GM23338 (cell line): ENCODE data around the gene FRYL. TPM values are rescaled to one million over a fixed set of nuclear protein-coding genes. Genes with fewer than 3 reads are reported as not detected.
"Not testable (repeated sequence)": the region's sequence is repeated elsewhere in the genome, so short reads cannot be mapped to it uniquely, and the experiment has no call there.

ENCODE experiments used
- ATAC-seq: fragments of 200-7000 bp; cut with Tn5 transposase; 3 replicates; pipeline ENCODE4 v1.9.1; 2020
- DNase-seq: peaks from one replicate; pipeline ENCODE4 v3.0.0-alpha.2; 2015; ENCODE audit warnings: low spot score
- H2AFZ ChIP-seq: fragments of 200-600 bp; sonication (generic); 2 replicates; pipeline ENCODE4 v1.8.0; 2016; ENCODE audit warnings: antibody characterized with exemption, mild to moderate bottlenecking, moderate library complexity
- H3F3A ChIP-seq: fragments of 200-600 bp; sonication (generic); replicated peaks from 2 replicates; pipeline ENCODE4 v1.8.0; 2017; ENCODE audit warnings: antibody characterized with exemption, mixed run types, low read depth
- H3K27ac ChIP-seq: fragments of 200-600 bp; sonication (generic); 2 replicates; pipeline ENCODE4 v1.6.1; 2016; ENCODE audit warnings: low read depth
- H3K27me3 ChIP-seq: fragments of 200-600 bp; sonication (generic); 2 replicates; pipeline ENCODE4 v1.8.0; 2016; ENCODE audit warnings: mild to moderate bottlenecking, mixed run types, moderate library complexity; ENCODE audit not compliant: insufficient read depth
- H3K36me3 ChIP-seq: fragments of 200-600 bp; sonication (generic); 2 replicates; pipeline ENCODE4 v1.8.0; 2016; ENCODE audit warnings: mild to moderate bottlenecking; ENCODE audit not compliant: insufficient read depth
- H3K4me1 ChIP-seq: fragments of 200-600 bp; sonication (generic); 2 replicates; pipeline ENCODE4 v1.8.0; 2016; ENCODE audit warnings: mild to moderate bottlenecking, moderate library complexity; ENCODE audit not compliant: insufficient read depth
- H3K4me2 ChIP-seq: fragments of 200-600 bp; sonication (generic); 2 replicates; pipeline ENCODE4 v1.7.1; 2017; ENCODE audit warnings: mixed run types
- H3K4me3 ChIP-seq: fragments of 200-600 bp; sonication (generic); 2 replicates; pipeline ENCODE4 v1.6.1; 2016; ENCODE audit warnings: mixed run types
- H3K79me2 ChIP-seq: fragments of 200-600 bp; sonication (generic); replicated peaks from 2 replicates; pipeline ENCODE4 v1.8.0; 2017; ENCODE audit warnings: mild to moderate bottlenecking; ENCODE audit not compliant: insufficient read depth
- H3K9me2 ChIP-seq: fragments of 200-600 bp; sonication (generic); 2 replicates; pipeline ENCODE4 v1.8.0; 2017; ENCODE audit not compliant: insufficient read depth
- H4K20me1 ChIP-seq: fragments of 200-600 bp; sonication (generic); replicated peaks from 2 replicates; pipeline ENCODE4 v1.8.0; 2017; ENCODE audit warnings: mild to moderate bottlenecking; ENCODE audit not compliant: insufficient read depth
- H3K27ac Mint-ChIP-seq: 2 replicates; pipeline ENCODE4 v1.8.0; 2020; ENCODE audit warnings: inconsistent platforms, mild to moderate bottlenecking, moderate library complexity, mixed read lengths
- H3K27me3 Mint-ChIP-seq: 3 replicates; pipeline ENCODE4 v1.8.0; 2022; ENCODE audit warnings: low read depth, mild to moderate bottlenecking, moderate library complexity, mixed read lengths, inconsistent platforms; ENCODE audit not compliant: insufficient read depth, poor library complexity
- H3K36me3 Mint-ChIP-seq: 3 replicates; pipeline ENCODE4 v1.8.0; 2021; ENCODE audit warnings: low read depth, mild to moderate bottlenecking, inconsistent platforms, moderate library complexity, mixed read lengths
- H3K4me1 Mint-ChIP-seq: 3 replicates; pipeline ENCODE4 v1.8.0; 2020; ENCODE audit warnings: mild to moderate bottlenecking, inconsistent platforms, mixed read lengths
- H3K4me3 Mint-ChIP-seq: 3 replicates; pipeline ENCODE4 v1.8.0; 2021; ENCODE audit warnings: moderate library complexity, mild to moderate bottlenecking, inconsistent platforms, mixed read lengths
- H3K9me3 Mint-ChIP-seq: 3 replicates; pipeline ENCODE4 v1.8.0; 2020; ENCODE audit warnings: moderate library complexity, mild to moderate bottlenecking, inconsistent platforms, mixed read lengths
- NANOG ChIP-seq: IDR thresholded peaks from 2 replicates; pipeline ENCODE4 v1.6.1; 2016; ENCODE audit warnings: antibody characterized with exemption, borderline replicate concordance
- ZNF114 ChIP-seq: fragments of 250-450 bp; sonication (Bioruptor Pico); IDR thresholded peaks from 2 replicates; pipeline ENCODE4 v1.5.0; 2020; ENCODE audit warnings: mild to moderate bottlenecking, moderate library complexity
- polyA plus RNA-seq: library from polyadenylated mRNA; unstranded; fragments of >200 nt; fragmentation: Nextera tagmentation; extraction: Ambion mirVana; gene quantifications from 2 replicates; pipeline ENCODE4 v1.2.1, GENCODE V29; 2016
- total RNA-seq: library from RNA; depleted of rRNA; stranded (reverse); fragments of >200 nt; shearing (Covaris generic); gene quantifications from 2 replicates; pipeline ENCODE4 v1.2.3, GENCODE V29; 2014
- TF ChIP-seq, protein P1 (sequence below): IDR thresholded peaks from one replicate; pipeline ENCODE4 v1.6.1; 2018; ENCODE audit warnings: antibody characterized with exemption; ENCODE audit not compliant: unreplicated experiment
- TF ChIP-seq, protein P2 (sequence below): fragments of 250-450 bp; sonication (Bioruptor Pico); IDR thresholded peaks from 2 replicates; pipeline ENCODE4 v1.5.0; 2020; ENCODE audit warnings: mild to moderate bottlenecking, moderate library complexity

The FRYL gene
- total and polyA plus RNA-seq, 2 experiments from 2014 or later = 30.7 to 53.3 TPM

DNA sequence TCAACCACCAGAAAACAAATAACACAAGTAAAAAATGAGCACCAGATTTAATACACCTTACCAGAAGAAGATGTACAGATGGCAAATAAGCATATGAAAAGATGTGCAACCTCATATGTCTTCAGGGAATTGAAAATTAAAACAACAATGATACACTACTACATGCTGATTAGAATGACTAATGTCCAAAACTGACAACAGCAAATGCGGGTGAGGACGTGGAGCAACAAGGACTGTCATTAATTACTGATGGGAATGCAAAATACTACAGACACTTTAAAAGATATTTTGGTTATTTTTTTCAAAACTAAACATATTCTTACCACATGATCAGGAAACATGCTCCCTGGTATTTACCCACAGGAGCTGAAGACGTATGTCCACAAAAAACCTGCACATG lies 140.3 kb downstream of the FRYL start (continued):
- TF ChIP-seq, protein P1, sequence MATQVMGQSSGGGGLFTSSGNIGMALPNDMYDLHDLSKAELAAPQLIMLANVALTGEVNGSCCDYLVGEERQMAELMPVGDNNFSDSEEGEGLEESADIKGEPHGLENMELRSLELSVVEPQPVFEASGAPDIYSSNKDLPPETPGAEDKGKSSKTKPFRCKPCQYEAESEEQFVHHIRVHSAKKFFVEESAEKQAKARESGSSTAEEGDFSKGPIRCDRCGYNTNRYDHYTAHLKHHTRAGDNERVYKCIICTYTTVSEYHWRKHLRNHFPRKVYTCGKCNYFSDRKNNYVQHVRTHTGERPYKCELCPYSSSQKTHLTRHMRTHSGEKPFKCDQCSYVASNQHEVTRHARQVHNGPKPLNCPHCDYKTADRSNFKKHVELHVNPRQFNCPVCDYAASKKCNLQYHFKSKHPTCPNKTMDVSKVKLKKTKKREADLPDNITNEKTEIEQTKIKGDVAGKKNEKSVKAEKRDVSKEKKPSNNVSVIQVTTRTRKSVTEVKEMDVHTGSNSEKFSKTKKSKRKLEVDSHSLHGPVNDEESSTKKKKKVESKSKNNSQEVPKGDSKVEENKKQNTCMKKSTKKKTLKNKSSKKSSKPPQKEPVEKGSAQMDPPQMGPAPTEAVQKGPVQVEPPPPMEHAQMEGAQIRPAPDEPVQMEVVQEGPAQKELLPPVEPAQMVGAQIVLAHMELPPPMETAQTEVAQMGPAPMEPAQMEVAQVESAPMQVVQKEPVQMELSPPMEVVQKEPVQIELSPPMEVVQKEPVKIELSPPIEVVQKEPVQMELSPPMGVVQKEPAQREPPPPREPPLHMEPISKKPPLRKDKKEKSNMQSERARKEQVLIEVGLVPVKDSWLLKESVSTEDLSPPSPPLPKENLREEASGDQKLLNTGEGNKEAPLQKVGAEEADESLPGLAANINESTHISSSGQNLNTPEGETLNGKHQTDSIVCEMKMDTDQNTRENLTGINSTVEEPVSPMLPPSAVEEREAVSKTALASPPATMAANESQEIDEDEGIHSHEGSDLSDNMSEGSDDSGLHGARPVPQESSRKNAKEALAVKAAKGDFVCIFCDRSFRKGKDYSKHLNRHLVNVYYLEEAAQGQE = no peak
- no peak for TF ChIP-seq NANOG
- TF ChIP-seq ZNF114 (CRISPR knock-in tag) = no peak
- TF ChIP-seq, protein P2, sequence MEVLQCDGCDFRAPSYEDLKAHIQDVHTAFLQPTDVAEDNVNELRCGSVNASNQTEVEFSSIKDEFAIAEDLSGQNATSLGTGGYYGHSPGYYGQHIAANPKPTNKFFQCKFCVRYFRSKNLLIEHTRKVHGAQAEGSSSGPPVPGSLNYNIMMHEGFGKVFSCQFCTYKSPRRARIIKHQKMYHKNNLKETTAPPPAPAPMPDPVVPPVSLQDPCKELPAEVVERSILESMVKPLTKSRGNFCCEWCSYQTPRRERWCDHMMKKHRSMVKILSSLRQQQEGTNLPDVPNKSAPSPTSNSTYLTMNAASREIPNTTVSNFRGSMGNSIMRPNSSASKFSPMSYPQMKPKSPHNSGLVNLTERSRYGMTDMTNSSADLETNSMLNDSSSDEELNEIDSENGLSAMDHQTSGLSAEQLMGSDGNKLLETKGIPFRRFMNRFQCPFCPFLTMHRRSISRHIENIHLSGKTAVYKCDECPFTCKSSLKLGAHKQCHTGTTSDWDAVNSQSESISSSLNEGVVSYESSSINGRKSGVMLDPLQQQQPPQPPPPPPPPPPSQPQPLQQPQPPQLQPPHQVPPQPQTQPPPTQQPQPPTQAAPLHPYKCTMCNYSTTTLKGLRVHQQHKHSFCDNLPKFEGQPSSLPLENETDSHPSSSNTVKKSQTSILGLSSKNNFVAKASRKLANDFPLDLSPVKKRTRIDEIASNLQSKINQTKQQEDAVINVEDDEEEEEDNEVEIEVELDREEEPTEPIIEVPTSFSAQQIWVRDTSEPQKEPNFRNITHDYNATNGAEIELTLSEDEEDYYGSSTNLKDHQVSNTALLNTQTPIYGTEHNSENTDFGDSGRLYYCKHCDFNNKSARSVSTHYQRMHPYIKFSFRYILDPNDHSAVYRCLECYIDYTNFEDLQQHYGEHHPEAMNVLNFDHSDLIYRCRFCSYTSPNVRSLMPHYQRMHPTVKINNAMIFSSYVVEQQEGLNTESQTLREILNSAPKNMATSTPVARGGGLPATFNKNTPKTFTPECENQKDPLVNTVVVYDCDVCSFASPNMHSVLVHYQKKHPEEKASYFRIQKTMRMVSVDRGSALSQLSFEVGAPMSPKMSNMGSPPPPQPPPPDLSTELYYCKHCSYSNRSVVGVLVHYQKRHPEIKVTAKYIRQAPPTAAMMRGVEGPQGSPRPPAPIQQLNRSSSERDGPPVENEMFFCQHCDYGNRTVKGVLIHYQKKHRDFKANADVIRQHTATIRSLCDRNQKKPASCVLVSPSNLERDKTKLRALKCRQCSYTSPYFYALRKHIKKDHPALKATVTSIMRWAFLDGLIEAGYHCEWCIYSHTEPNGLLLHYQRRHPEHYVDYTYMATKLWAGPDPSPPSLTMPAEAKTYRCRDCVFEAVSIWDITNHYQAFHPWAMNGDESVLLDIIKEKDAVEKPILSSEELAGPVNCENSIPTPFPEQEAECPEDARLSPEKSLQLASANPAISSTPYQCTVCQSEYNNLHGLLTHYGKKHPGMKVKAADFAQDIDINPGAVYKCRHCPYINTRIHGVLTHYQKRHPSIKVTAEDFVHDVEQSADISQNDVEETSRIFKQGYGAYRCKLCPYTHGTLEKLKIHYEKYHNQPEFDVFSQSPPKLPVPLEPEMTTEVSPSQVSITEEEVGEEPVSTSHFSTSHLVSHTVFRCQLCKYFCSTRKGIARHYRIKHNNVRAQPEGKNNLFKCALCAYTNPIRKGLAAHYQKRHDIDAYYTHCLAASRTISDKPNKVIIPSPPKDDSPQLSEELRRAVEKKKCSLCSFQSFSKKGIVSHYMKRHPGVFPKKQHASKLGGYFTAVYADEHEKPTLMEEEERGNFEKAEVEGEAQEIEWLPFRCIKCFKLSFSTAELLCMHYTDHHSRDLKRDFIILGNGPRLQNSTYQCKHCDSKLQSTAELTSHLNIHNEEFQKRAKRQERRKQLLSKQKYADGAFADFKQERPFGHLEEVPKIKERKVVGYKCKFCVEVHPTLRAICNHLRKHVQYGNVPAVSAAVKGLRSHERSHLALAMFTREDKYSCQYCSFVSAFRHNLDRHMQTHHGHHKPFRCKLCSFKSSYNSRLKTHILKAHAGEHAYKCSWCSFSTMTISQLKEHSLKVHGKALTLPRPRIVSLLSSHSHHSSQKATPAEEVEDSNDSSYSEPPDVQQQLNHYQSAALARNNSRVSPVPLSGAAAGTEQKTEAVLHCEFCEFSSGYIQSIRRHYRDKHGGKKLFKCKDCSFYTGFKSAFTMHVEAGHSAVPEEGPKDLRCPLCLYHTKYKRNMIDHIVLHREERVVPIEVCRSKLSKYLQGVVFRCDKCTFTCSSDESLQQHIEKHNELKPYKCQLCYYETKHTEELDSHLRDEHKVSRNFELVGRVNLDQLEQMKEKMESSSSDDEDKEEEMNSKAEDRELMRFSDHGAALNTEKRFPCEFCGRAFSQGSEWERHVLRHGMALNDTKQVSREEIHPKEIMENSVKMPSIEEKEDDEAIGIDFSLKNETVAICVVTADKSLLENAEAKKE (CRISPR knock-in tag) = no peak

DNA sequence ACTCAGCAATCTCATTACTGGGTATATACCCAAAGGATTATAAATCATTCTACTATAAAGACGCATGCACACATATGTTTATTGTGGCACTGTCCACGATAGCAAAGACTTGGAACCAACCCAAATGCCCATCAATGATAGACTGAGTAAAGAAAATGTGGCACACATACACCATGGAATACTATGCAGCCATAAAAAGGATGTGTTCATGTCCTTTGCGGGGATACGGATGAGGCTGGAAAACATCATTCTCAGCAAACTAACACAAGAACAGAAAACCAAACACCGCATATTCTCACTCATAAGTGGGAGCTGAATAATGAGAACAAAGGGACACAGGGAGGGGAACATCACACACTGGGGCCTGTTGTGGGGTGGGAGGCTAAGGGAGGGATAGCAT lies 141.5 kb downstream of the FRYL start:
- not testable (repeated sequence) for H3K27me3 Mint-ChIP-seq, DNase-seq, H3K9me2 ChIP-seq, H3K36me3 Mint-ChIP-seq, H3K9me3 Mint-ChIP-seq, ATAC-seq, H4K20me1 ChIP-seq, H3K36me3 ChIP-seq, H3K27ac Mint-ChIP-seq, H3K27ac ChIP-seq, H3F3A ChIP-seq, H3K4me3 ChIP-seq, H3K27me3 ChIP-seq, H3K4me3 Mint-ChIP-seq, H3K4me2 ChIP-seq, H3K4me1 ChIP-seq, H2AFZ ChIP-seq
- peaks cover 24% of the 10 kb centered on the region for H3K79me2 ChIP-seq
- H3K4me1 Mint-ChIP-seq = peaks cover 16% of the 10 kb centered on the region
